Measurements from ENCODE around the gene ALPG. TPM values are rescaled to one million over a fixed set of nuclear protein-coding genes. Genes with fewer than 3 reads are reported as not detected.

The ALPG gene
- total RNA-seq, 1 donor from 2014 or later, result not detected

- no peaks in the 10 kb centered on the region for H3K36me3 Mint-ChIP-seq (ENCODE audit: insufficient read depth)
- H3K9me3 Mint-ChIP-seq (ENCODE audit: low read depth), result no peaks in the 10 kb centered on the region
- H3K27me3 Mint-ChIP-seq, result peaks cover 25% of the 10 kb centered on the region
- H3K4me1 Mint-ChIP-seq (ENCODE audit: low read depth), result no peaks in the 10 kb centered on the region
- H3K4me3 Mint-ChIP-seq (ENCODE audit: low read depth), result no peak overlapping the region
- no peak for DNase-seq (ENCODE audit: low spot score, unreplicated experiment)
- H3K27ac Mint-ChIP-seq, result no peak overlapping the region
- no peak for TF ChIP-seq CTCF (IDR thresholded peaks at IDR 0.05; ENCODE audit: unreplicated experiment)
Measured at GRCh38 chr2:232456296-232457120, 49.9 kb downstream of the ALPG start.

GRCh38 chr2:232457121-232458011 is 50.7 kb downstream of the ALPG start:
- peaks cover 28% of the 10 kb centered on the region for H3K27me3 Mint-ChIP-seq
- no peak for TF ChIP-seq CTCF (IDR thresholded peaks at IDR 0.05; ENCODE audit: unreplicated experiment)

GRCh38 chr2:232458051-232458660 is 51.5 kb downstream of the ALPG start:
- peaks cover 30% of the 10 kb centered on the region for H3K27me3 Mint-ChIP-seq
- no peak for TF ChIP-seq CTCF (IDR thresholded peaks at IDR 0.05; ENCODE audit: unreplicated experiment)
- H3K4me3 Mint-ChIP-seq (ENCODE audit: low read depth), result no peak overlapping the region
- no peaks in the 10 kb centered on the region for H3K36me3 Mint-ChIP-seq (ENCODE audit: insufficient read depth)
- DNase-seq (ENCODE audit: low spot score, unreplicated experiment), result no peak
- no peaks in the 10 kb centered on the region for H3K4me1 Mint-ChIP-seq (ENCODE audit: low read depth)
- H3K9me3 Mint-ChIP-seq (ENCODE audit: low read depth), result no peaks in the 10 kb centered on the region
- H3K27ac Mint-ChIP-seq, result no peak overlapping the region

More at GRCh38 chr2:232457121-232458011, 50.7 kb downstream of the ALPG start:
- Mint-ChIP-seq H3K4me1 (ENCODE audit: low read depth) (no peaks in the 10 kb centered on the region), H3K4me3 (ENCODE audit: low read depth) (no peak overlapping the region), H3K36me3 (ENCODE audit: insufficient read depth) (no peaks in the 10 kb centered on the region), H3K27ac (no peak overlapping the region), H3K9me3 (ENCODE audit: low read depth) (no peaks in the 10 kb centered on the region)
- DNase-seq (ENCODE audit: low spot score, unreplicated experiment), result no peak

GRCh38 chr2:232458661-232459418 is 52.2 kb downstream of the ALPG start:
- no peaks in the 10 kb centered on the region for H3K9me3 Mint-ChIP-seq (ENCODE audit: low read depth)
- peaks cover 28% of the 10 kb centered on the region for H3K27me3 Mint-ChIP-seq
- no peaks in the 10 kb centered on the region for H3K36me3 Mint-ChIP-seq (ENCODE audit: insufficient read depth)
- no peaks in the 10 kb centered on the region for H3K4me1 Mint-ChIP-seq (ENCODE audit: low read depth)
- no peak overlapping the region for H3K4me3 Mint-ChIP-seq (ENCODE audit: low read depth)
- DNase-seq (ENCODE audit: low spot score, unreplicated experiment), result no peak
- no peak overlapping the region for H3K27ac Mint-ChIP-seq
- TF ChIP-seq CTCF (IDR thresholded peaks at IDR 0.05; ENCODE audit: unreplicated experiment), result no peak

All from progenitor cell of endocrine pancreas (in vitro differentiated cells).